Measurements from ENCODE around the gene CTDSP1.

The CTDSP1 gene

GRCh38 chr2:218400167-218400929 is 680 bp downstream of the CTDSP1 start:
- peak; percentile 33 for DNase-seq

GRCh38 chr2:218400930-218401881 is 1.5 kb downstream of the CTDSP1 start:
- no peak for DNase-seq

GRCh38 chr2:218401890-218402289 is 2.2 kb downstream of the CTDSP1 start:
- DNase-seq, result no peak

- no peak for DNase-seq
Measured at GRCh38 chr2:218402491-218402901, 2.8 kb downstream of the CTDSP1 start.

- DNase-seq, result no peak
Measured at GRCh38 chr2:218402911-218403411, 3.3 kb downstream of the CTDSP1 start.

- DNase-seq, result no peak
Measured at GRCh38 chr2:218403810-218404209, 4.1 kb downstream of the CTDSP1 start.

GRCh38 chr2:218404351-218405085 is 4.8 kb downstream of the CTDSP1 start:
- no peak for DNase-seq

- no peak for DNase-seq
Measured at GRCh38 chr2:218405086-218405745, 5.5 kb downstream of the CTDSP1 start.

- DNase-seq, result no peak
Measured at GRCh38 chr2:218405746-218406208, 6.1 kb downstream of the CTDSP1 start.

- peak; percentile 97 for DNase-seq
Measured at GRCh38 chr2:218406209-218406948, 6.7 kb downstream of the CTDSP1 start.

GRCh38 chr2:218406949-218407618 is 7.4 kb downstream of the CTDSP1 start:
- peak; percentile 64 for DNase-seq

GRCh38 chr2:218407717-218408116 is 8.0 kb downstream of the CTDSP1 start:
- no peak for DNase-seq

- no peak for DNase-seq
Measured at GRCh38 chr2:218418321-218418716, 18.7 kb downstream of the CTDSP1 start.

GRCh38 chr2:218418717-218419458 is 19.2 kb downstream of the CTDSP1 start, which contains the start of gene VIL1:
TSS of gene VIL1 (plus strand) at chr2:218419123. CDS start at chr2:218423779, 4,656 bp downstream.
- no peak for DNase-seq

GRCh38 chr2:218419630-218420216 is 20.1 kb downstream of the CTDSP1 start:
- no peak for DNase-seq

- DNase-seq, result no peak
Measured at GRCh38 chr2:218421027-218421426, 21.4 kb downstream of the CTDSP1 start.

GRCh38 chr2:218422403-218423086 is 22.9 kb downstream of the CTDSP1 start:
- DNase-seq, result no peak

GRCh38 chr2:218423584-218423983 is 23.9 kb downstream of the CTDSP1 start:
- DNase-seq, result no peak

GRCh38 chr2:218425531-218425930 is 25.9 kb downstream of the CTDSP1 start:
- DNase-seq, result no peak
